Hematopoietic multipotent progenitor cell treated with erythropoietin and hydrocortisone succinate and interleukin-3 and kit ligand, for 17 days (in vitro differentiated cells): ENCODE results near the gene GPRIN3.
"Not testable (repeated sequence)": the region's sequence is repeated elsewhere in the genome, so short reads cannot be mapped to it uniquely, and the experiment has no call there.

Experiments
- DNase-seq: peaks from one replicate; pipeline ENCODE4 v3.0.0-alpha.2; 2015; ENCODE audit warnings: low spot score

Gene GPRIN3

DNA sequence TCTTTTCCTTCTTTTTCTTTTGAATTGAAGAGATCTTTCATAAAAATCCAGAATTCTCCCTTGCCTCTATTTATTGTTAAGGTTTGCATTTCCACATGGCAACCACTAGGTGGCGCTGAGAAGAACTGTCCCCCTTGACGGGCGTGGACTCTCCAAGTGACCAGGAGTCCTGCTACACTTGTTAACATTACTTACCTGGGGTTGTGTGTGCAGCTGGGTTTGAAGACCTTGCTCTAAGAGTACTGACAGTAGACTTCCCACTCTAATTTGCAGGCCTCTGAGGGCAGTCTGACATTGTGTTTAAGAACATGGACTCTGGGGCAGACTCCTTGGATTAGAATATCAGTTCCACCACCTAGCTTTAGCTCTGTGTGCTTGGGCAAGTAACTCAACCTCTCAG lies 52.8 kb downstream of the GPRIN3 start:
- peak; percentile 60 for DNase-seq

DNA sequence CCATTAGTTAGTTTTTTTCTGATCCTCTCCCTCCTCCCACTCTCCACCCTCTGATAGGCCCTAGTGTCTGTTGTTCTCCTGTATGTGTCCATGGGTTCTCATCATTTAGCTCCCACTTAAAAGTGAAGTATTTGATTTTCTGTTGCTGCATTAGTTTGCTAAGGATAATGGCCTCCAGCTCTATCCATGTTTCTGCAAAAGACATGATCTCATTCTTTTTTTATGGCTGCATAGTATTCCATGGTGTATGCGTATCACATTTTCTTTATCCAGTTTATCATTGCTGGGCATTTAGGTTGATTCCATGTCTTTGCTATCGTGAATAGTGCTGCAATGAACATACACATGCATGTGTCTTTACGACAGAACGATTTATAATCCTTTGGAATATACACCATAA lies 53.3 kb downstream of the GPRIN3 start:
- DNase-seq: not testable (repeated sequence)

- no peak for DNase-seq
These were observed 53.7 kb downstream of the GPRIN3 start for GRCh38 chr4:89253935-89254334.

DNA sequence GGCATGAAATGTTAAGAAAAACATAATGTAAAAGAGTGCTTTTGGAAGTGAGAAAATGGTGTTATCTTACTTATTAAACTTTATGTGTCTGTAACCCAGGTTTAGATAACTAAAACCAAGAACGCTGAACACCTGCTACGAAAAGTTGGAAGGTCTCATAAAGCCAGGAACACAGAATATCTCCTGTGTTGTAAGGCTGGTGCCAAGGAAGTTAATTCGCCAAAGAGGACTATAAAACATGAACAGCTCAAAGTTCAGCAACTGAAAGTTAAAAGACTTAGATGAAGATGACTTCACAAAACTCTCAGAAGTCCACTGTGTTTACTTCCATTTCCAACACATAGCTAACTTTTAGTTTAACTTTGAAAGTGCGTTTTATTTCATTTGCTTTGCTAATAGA lies 54.3 kb downstream of the GPRIN3 start:
- no peak for DNase-seq

DNA sequence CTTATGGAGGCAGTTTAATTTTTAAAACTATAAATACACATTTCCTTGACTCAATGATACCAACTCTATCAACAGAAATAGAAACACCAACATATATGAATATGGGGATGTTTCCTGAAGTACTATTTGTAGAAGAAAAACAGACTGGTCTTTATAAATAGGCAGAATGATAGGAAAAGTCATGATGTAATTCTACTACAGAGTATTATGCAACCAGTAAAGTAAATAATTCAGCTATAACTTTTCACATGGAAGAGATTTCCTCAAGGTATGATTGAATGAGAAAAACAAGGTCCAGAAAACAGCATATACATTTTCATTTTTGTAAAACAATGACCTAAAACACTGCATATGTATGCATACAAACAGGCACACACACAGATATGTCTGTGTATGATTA lies 56.2 kb downstream of the GPRIN3 start:
- no peak for DNase-seq

- no peak for DNase-seq
These were observed 57.8 kb downstream of the GPRIN3 start for GRCh38 chr4:89249716-89250361.

DNA sequence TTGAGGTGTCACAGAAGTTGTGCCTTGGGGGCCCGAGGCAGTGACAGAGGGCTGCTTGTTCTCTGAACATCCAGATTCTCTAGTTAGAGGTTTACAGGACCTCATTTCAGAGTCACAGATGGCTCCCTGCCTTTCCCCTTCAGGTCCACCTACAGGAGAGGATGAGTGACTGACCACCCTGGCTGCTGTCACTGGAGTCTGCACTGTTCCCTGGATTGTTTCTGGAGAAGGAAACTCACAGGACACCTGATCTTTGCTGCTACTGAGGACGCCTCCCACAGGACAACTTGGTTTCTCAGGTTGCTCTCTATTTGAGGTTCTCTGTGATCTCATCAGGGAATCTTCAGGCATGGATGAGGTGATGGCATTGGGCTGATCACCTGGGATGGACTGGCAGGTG lies 58.3 kb downstream of the GPRIN3 start:
- DNase-seq: no peak

DNA sequence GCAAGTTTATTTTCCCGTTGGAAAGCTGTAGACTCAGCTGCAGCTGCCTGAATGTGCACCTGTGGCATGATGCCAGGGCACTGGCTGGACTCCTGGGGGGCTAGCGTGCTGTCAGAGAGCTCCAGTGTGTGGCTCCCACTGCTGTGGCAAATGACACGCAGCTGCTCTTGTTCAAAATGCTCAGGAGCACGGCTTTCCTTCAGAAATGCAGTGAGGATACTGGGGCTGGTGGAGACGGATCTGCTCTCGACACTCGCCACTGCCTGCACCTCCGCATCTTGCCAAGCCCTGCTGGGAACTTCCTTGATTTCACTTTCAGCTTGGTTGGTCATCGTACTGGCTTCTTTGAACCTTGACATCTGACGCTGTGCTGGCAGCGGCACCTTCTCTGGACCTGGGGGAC lies 58.7 kb downstream of the GPRIN3 start:
- no peak for DNase-seq

DNA sequence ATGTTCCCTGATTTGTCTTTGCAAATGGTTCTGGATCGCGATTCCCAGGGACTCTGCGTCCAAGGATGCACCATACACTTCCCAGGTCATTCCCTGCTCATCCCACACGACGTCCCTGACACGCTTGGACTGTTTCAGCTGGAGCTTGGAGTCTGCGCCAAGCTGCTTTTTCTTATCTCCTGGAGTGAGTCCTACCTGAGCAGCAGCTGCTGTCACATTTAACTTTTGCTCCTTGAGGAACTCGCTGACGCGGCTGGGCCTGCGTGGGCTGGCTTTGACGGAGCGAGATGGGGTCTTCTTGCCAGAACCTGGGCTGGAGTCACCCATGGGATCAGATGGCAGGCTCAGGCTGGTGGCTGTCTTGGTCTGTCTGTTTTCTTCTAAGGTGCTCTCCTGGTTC lies 59.6 kb downstream of the GPRIN3 start:
- DNase-seq: no peak

DNA sequence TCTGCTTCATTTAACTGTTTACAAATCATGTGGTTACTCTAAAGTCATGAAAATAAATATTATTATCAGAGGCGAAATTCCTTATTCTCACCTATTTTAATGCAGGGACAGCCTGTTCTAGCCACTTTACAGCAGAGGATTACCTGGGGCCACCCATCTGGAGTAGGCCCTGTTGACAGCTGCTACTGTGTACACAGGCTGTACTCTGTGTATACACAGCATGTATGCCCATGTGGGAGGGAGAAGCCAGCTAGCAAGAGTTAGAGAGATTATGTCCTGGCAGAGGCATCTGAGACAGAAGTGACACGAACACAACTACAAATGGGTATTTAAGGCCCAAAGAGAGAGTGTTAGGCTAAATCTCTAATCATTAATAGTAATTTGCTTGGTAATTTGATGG lies 62.1 kb downstream of the GPRIN3 start:
- DNase-seq: no peak

DNA sequence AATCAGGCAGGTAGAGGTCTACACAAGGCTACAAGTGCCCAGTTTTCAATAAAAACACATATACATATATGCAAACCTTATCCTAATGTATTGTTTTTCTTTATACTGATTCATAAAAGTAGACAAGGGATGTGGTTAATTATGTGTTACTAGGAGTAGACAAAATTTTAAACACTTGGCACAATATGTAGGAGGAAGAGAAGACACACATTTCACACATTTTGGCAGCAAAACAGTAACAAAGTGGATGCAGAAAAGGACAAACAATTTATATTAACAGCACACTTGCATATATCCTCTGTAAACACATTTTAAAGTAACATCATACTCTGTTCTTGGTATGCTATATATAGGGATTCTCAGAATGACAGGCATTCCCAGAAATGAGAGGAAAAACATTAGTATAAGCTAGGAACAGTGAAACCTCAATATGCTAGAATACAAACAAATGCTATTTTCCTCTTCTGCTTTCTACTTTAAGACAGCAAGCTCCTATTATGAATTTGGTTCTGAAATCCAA lies 63.8 kb downstream of the GPRIN3 start:
- no peak for DNase-seq

GRCh38 chr4:89242864-89243732 lies 64.5 kb downstream of the GPRIN3 start:
- no peak for DNase-seq

DNA sequence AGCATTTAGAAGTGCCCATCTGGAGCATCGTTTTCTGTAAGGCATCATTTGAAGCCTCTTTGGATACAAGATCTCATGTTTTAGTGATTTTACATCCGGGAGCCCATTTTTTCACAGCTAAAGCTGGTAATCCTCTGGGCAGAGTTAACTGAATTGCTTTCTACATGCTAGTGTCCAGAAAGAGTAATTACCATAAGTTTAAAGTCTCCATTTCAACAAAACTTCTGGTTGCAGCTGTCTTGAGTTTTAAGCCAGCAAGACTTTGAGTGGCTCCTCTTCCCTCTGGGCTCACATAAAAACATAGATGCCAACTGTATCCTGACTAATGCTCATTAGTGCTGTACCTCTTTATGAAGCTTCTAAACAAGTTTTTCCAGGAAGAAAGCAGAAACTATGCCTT lies 65.4 kb downstream of the GPRIN3 start:
- DNase-seq: no peak

GRCh38 chr4:89230271-89230670 lies 77.3 kb downstream of the GPRIN3 start:
- no peak for DNase-seq

GRCh38 chr4:89226665-89227574 lies 80.7 kb downstream of the GPRIN3 start:
- peak; percentile 20 for DNase-seq

DNA sequence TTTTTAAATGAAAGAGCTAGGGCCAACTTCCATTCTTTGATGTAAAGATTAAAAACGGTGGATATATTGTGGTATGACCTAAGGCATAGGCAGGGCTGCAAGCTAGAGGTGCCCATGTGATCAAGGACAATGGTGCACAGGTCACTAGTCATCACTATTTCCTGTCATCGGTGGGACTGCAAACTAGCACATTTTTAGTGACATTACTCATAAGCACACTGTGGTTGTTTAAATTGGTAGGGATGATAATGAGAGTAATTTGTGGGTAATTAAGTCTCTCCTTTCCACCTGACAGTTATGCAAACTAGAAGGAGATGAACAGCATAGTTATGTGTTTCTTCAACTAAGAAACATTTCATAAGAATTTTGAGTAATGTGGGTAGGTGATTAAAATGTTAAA lies 85.4 kb downstream of the GPRIN3 start:
- no peak for DNase-seq

- no peak for DNase-seq
These were observed 86.3 kb downstream of the GPRIN3 start for GRCh38 chr4:89221167-89221867.

GRCh38 chr4:89218587-89218986 lies 89.0 kb downstream of the GPRIN3 start:
- DNase-seq: no peak

GRCh38 chr4:89217604-89218003 lies 90.0 kb downstream of the GPRIN3 start:
- DNase-seq: no peak

DNA sequence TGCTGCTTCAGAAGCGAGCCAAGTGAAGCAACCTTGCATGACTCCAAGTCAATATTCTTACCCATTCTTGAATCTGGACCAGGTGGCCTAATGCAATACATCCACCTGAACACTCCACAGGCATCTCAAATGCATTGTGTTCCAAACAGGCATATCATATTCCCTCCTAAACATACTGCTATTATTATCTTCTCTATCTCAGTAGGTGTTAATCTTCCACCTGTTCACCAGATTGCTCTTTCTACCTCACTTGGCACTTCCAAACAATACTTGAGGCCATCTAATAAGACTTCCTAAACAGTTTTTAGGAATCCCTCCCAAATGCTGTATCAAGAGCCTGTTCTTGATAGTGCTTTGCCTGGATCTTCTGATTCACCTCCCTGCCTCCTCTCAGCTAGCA lies 90.7 kb downstream of the GPRIN3 start:
- DNase-seq: no peak

GRCh38 chr4:89216422-89216821 lies 91.2 kb downstream of the GPRIN3 start:
- no peak for DNase-seq

DNA sequence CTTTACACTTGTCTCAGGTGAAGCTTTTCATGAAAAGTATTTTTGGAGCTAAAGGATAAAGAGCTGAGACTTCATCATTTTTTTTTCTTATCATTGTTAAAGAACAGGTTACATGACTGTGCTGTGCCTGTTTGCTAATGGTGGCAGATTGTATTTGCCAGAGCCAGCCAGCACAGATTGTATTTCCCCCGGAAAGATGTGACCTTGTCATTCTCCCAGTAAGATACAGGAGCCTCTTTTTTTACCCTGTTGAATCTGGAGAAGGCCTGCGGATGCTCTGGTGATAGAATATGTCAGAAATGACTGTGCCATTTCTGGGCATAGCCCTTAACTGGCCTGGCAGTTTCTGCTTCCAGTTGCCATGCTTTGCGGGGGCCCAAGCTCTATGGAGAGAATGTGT lies 91.9 kb downstream of the GPRIN3 start:
- DNase-seq: no peak
